GM12878 (cell line): ENCODE results near the gene ARHGAP5. TPM values are rescaled to one million over a fixed set of nuclear protein-coding genes. Genes with fewer than 3 reads are reported as not detected.

Experiments
- ATF7 ChIP-seq: fragments of 450-650 bp; IDR thresholded peaks from 2 replicates; pipeline ENCODE4 v1.6.1; 2016; ENCODE audit warnings: low read depth, mild to moderate bottlenecking
- CUX1 ChIP-seq: IDR thresholded peaks from 2 replicates; pipeline ENCODE4 v1.6.1; 2012; ENCODE audit warnings: improper control_type of control experiment, low read depth, low read length; ENCODE audit not compliant: insufficient replicate concordance
- ETV6 ChIP-seq, 2 experiments: fragments of 450-650 bp in 1 of 2; IDR thresholded peaks in 1 of 2; conservative IDR thresholded peaks in 1 of 2; 2 replicates each; pipeline ENCODE4 v1.6.1; 2014; ENCODE audit warnings: antibody characterized with exemption in 1 of 2, borderline replicate concordance in 1 of 2, low read depth in 1 of 2, mild to moderate bottlenecking in 1 of 2, moderate library complexity in 1 of 2
- GABPA ChIP-seq: IDR thresholded peaks from 2 replicates; pipeline ENCODE4 v1.6.1; 2014; ENCODE audit warnings: antibody characterized with exemption, low read depth, mild to moderate bottlenecking, inconsistent platforms
- HDAC2 ChIP-seq: fragments of 200-600 bp; sonication (generic); IDR thresholded peaks from 2 replicates; pipeline ENCODE4 v1.6.1; 2017
- LARP7 ChIP-seq: fragments of 450-650 bp; IDR thresholded peaks from 2 replicates; pipeline ENCODE4 v1.6.1; 2017; ENCODE audit warnings: mild to moderate bottlenecking
- MAX ChIP-seq: IDR thresholded peaks from 2 replicates; pipeline ENCODE4 v1.6.1; 2012; ENCODE audit warnings: low read depth, low read length, improper control_type of control experiment
- MXI1 ChIP-seq: fragments of 150-350 bp; IDR thresholded peaks from 2 replicates; pipeline ENCODE4 v1.6.1; 2011; ENCODE audit warnings: low read depth, mild to moderate bottlenecking, inconsistent platforms, low read length, improper control_type of control experiment
- MYC ChIP-seq: IDR thresholded peaks from 2 replicates; pipeline ENCODE4 v1.6.1; 2011; ENCODE audit warnings: mild to moderate bottlenecking, low read length, moderate library complexity, inconsistent platforms; ENCODE audit not compliant: insufficient read depth, insufficient replicate concordance, insufficient read length, severe bottlenecking
- PAX5 ChIP-seq: IDR thresholded peaks from 2 replicates; pipeline ENCODE4 v1.6.1; 2011; ENCODE audit warnings: low read depth, low read length, borderline replicate concordance
- SMARCA5 ChIP-seq: fragments of 450-650 bp; IDR thresholded peaks from 2 replicates; pipeline ENCODE4 v1.6.1; 2017; ENCODE audit warnings: mild to moderate bottlenecking
- SMC3 ChIP-seq: IDR thresholded peaks from 2 replicates; pipeline ENCODE4 v1.6.1; 2011; ENCODE audit warnings: low read length, improper control_type of control experiment, borderline replicate concordance
- SP1 ChIP-seq: IDR thresholded peaks from one replicate; pipeline ENCODE4 v1.6.1; 2011; ENCODE audit warnings: low read depth, low read length
- STAT1 ChIP-seq: fragments of 450-650 bp; conservative IDR thresholded peaks from 2 replicates; pipeline ENCODE4 v1.6.1; 2014; ENCODE audit warnings: antibody characterized with exemption, mild to moderate bottlenecking
- TCF7 ChIP-seq: IDR thresholded peaks from 2 replicates; pipeline ENCODE4 v1.6.1; 2014; ENCODE audit warnings: antibody characterized with exemption, borderline replicate concordance
- YY1 ChIP-seq: IDR thresholded peaks from 2 replicates; pipeline ENCODE4 v1.6.1; 2011; ENCODE audit warnings: low read depth, mild to moderate bottlenecking, low read length
- polyA plus RNA-seq, 11 experiments: library from polyadenylated mRNA; depleted of rRNA in 4 of 11; unstranded in 6 of 11; stranded (reverse) in 5 of 11; fragments of >200 nt; fragmentation: Nextera tagmentation in 4 of 11; fragmentation: Illumina TruSeq in 1 of 11; extraction: Ambion mirVana in 4 of 11; extraction: Trizol in 1 of 11; gene quantifications; 1 replicate in 1 of 11; 2 replicates in 10 of 11; pipeline versions ENCODE4 v1.2.1 to v1.2.3, GENCODE V29; 2011 to 2016; ENCODE audit warnings: inconsistent platforms in 2 of 11, missing spikeins in 2 of 11, low read depth in 1 of 11
- total RNA-seq, 4 experiments: library from RNA; depleted of rRNA in 3 of 4; stranded (reverse); fragments of >200 nt in 3 of 4; fragmentation: Illumina TruSeq in 1 of 4; extraction: Trizol in 1 of 4; gene quantifications; 2 replicates each; pipeline versions ENCODE4 v1.2.1 to v1.2.3, GENCODE V29; 2013 to 2021
- TF ChIP-seq, protein P1 (sequence below): fragments of 450-650 bp; IDR thresholded peaks from 2 replicates; pipeline ENCODE4 v1.6.1; 2017; ENCODE audit warnings: low read depth, mild to moderate bottlenecking, moderate library complexity
- TF ChIP-seq, protein P2 (sequence below): IDR thresholded peaks from 2 replicates; pipeline ENCODE4 v1.6.1; 2011; ENCODE audit warnings: mild to moderate bottlenecking, low read depth, low read length, moderate library complexity; ENCODE audit not compliant: insufficient replicate concordance
- TF ChIP-seq, protein P3 (sequence below): fragments of 150-350 bp; IDR thresholded peaks from 2 replicates; pipeline ENCODE4 v1.6.1; 2014; ENCODE audit warnings: mild to moderate bottlenecking, low read depth, low read length

The ARHGAP5 gene
- total and polyA plus RNA-seq, 10 of the 15 experiments (the other 5 are each of a cell fraction or from before 2014, with no cell fraction given): 0.91 to 19.6 (median 7.2) TPM

GRCh38 chr14:32073537-32074189, 3.4 kb upstream of the ARHGAP5 start (continued):
- TF ChIP-seq CUX1: no peak
- TF ChIP-seq, protein P1, sequence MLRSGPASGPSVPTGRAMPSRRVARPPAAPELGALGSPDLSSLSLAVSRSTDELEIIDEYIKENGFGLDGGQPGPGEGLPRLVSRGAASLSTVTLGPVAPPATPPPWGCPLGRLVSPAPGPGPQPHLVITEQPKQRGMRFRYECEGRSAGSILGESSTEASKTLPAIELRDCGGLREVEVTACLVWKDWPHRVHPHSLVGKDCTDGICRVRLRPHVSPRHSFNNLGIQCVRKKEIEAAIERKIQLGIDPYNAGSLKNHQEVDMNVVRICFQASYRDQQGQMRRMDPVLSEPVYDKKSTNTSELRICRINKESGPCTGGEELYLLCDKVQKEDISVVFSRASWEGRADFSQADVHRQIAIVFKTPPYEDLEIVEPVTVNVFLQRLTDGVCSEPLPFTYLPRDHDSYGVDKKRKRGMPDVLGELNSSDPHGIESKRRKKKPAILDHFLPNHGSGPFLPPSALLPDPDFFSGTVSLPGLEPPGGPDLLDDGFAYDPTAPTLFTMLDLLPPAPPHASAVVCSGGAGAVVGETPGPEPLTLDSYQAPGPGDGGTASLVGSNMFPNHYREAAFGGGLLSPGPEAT: no peak
- no peak for TF ChIP-seq SP1
- TF ChIP-seq SMC3: peak; percentile 97
- no peak for TF ChIP-seq MAX
- TF ChIP-seq SMARCA5: 0 out of 2 replicates have a peak, but pooled peaks have one; percentile 42
- TF ChIP-seq STAT1: 0 out of 2 replicates have a peak, but pooled peaks have one; percentile 42
- TF ChIP-seq ETV6 (conservative IDR thresholded peaks at IDR 0.05 in 1 of 2, IDR thresholded peaks at IDR 0.05 in 1 of 2; ENCODE audit: borderline replicate concordance in 1 of 2, low read depth in 1 of 2): no peak
- no peak for TF ChIP-seq GABPA
- no peak for TF ChIP-seq HDAC2
- no peak for TF ChIP-seq MXI1
- TF ChIP-seq PAX5: no peak
- TF ChIP-seq, protein P2, sequence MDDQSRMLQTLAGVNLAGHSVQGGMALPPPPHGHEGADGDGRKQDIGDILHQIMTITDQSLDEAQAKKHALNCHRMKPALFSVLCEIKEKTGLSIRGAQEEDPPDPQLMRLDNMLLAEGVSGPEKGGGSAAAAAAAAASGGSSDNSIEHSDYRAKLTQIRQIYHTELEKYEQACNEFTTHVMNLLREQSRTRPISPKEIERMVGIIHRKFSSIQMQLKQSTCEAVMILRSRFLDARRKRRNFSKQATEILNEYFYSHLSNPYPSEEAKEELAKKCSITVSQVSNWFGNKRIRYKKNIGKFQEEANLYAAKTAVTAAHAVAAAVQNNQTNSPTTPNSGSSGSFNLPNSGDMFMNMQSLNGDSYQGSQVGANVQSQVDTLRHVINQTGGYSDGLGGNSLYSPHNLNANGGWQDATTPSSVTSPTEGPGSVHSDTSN: no peak
- TF ChIP-seq LARP7: no peak
- no peak for TF ChIP-seq YY1
- TF ChIP-seq TCF7: 0 out of 2 replicates have a peak, but pooled peaks have one; percentile 11
- TF ChIP-seq, protein P3, sequence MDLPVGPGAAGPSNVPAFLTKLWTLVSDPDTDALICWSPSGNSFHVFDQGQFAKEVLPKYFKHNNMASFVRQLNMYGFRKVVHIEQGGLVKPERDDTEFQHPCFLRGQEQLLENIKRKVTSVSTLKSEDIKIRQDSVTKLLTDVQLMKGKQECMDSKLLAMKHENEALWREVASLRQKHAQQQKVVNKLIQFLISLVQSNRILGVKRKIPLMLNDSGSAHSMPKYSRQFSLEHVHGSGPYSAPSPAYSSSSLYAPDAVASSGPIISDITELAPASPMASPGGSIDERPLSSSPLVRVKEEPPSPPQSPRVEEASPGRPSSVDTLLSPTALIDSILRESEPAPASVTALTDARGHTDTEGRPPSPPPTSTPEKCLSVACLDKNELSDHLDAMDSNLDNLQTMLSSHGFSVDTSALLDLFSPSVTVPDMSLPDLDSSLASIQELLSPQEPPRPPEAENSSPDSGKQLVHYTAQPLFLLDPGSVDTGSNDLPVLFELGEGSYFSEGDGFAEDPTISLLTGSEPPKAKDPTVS: no peak
- no peak for TF ChIP-seq MYC
- no peak for TF ChIP-seq ATF7
